Lower leg skin (tissue), 4 donors: ENCODE data around the gene MAPT. TPM values are rescaled to one million over a fixed set of nuclear protein-coding genes. Genes with fewer than 3 reads are reported as not detected.

ENCODE experiments used
- DNase-seq, 2 donors: peaks; one replicate each; pipeline ENCODE4 v3.0.0-alpha.2; 2019; ENCODE audit warnings: low spot score in 2 of 2
- H3K4me3 ChIP-seq: fragments of 200-600 bp; sonication (generic); 2 replicates; pipeline ENCODE4 v1.5.1; 2017; ENCODE audit warnings: mild to moderate bottlenecking, low read depth; ENCODE audit not compliant: poor library complexity, severe bottlenecking
- CTCF ChIP-seq, 3 donors: fragments of 450-650 bp; IDR thresholded peaks; one replicate each; pipeline ENCODE4 v1.5.1; 2016; ENCODE audit warnings: antibody characterized with exemption in 3 of 3, mild to moderate bottlenecking in 3 of 3, moderate library complexity in 2 of 3
- POLR2A ChIP-seq, 2 donors: fragments of 450-650 bp; IDR thresholded peaks; one replicate each; pipeline ENCODE4 v1.6.1; 2016 to 2017; ENCODE audit warnings: antibody characterized with exemption in 2 of 2, mild to moderate bottlenecking in 1 of 2, moderate library complexity in 1 of 2
- WGBS, 2 donors: methylation state at CpG; one replicate each; pipeline ENCODE4 v1.1.5; 2018; 5-methylcytosine and 5-hydroxymethylcytosine counted together
- intact Hi-C: fragments of 100-400 bp; cut with DNase I; formaldehyde crosslinking; loops from one replicate; pipeline ENCODE4 v1.15.0; 2023; ENCODE audit warnings: low total_unique reads
- total RNA-seq, 4 donors: library from RNA; depleted of rRNA; stranded (reverse); fragments of >200 nt; gene quantifications; one replicate each; pipeline ENCODE4 v1.1.0, GENCODE V29; 2016

MAPT gene
- total RNA-seq, 4 donors from 2014 or later, result 4.1 to 7.6 (median 6.2) TPM

GRCh38 chr17:45963283-45963682 lies 68.9 kb downstream of the MAPT start:
- intact Hi-C loops, result no loop called here
- no peak for TF ChIP-seq CTCF (IDR thresholded peaks at IDR 0.05)
- TF ChIP-seq POLR2A (IDR thresholded peaks at IDR 0.05), result no peak
- no peak overlapping the region for H3K4me3 ChIP-seq
- 79 to 81% methylated on average over 5 of the region's 5 CpGs for WGBS, 2 donors
- no peak for DNase-seq

- no peak overlapping the region for H3K4me3 ChIP-seq
- TF ChIP-seq POLR2A (IDR thresholded peaks at IDR 0.05), result no peak
- no peak for TF ChIP-seq CTCF (IDR thresholded peaks at IDR 0.05)
- intact Hi-C loops, result no loop called here
- WGBS, 2 donors, result 67 to 73% methylated on average over 5 of the region's 5 CpGs
- DNase-seq, result no peak
Measured at GRCh38 chr17:45963889-45964288, 69.5 kb downstream of the MAPT start.

- no peak for DNase-seq
- WGBS, 2 donors, result 92 to 93% methylated on average over 4 of the region's 4 CpGs
- intact Hi-C loops, result loop anchor here (5.0 kb wide), 1 partner anchor 1808 kb away; no protein-coding TSS in a partner anchor
- H3K4me3 ChIP-seq, result no peak overlapping the region
- TF ChIP-seq CTCF (IDR thresholded peaks at IDR 0.05) (no peak), POLR2A (IDR thresholded peaks at IDR 0.05) (no peak)
Measured at GRCh38 chr17:45964634-45965033, 70.3 kb downstream of the MAPT start.

GRCh38 chr17:45965812-45966211 lies 71.5 kb downstream of the MAPT start:
- WGBS, 2 donors, result 37 to 40% methylated on average over 4 of the region's 4 CpGs
- intact Hi-C loops, result loop anchor here (5.0 kb wide), 1 partner anchor 1806 kb away; no protein-coding TSS in a partner anchor
- TF ChIP-seq POLR2A (IDR thresholded peaks at IDR 0.05) (no peak), CTCF (IDR thresholded peaks at IDR 0.05) (no peak)
- no peak overlapping the region for H3K4me3 ChIP-seq
- no peak for DNase-seq

- H3K4me3 ChIP-seq, result no peak overlapping the region
- no peak for DNase-seq
- 38 to 39% methylated on average over 2 of the region's 2 CpGs for WGBS, 2 donors
- TF ChIP-seq POLR2A (IDR thresholded peaks at IDR 0.05), result no peak
- no peak for TF ChIP-seq CTCF (IDR thresholded peaks at IDR 0.05)
- intact Hi-C loops, result loop anchor here (5.0 kb wide), 1 partner anchor 1806 kb away; no protein-coding TSS in a partner anchor
Measured at GRCh38 chr17:45966606-45967280, 72.4 kb downstream of the MAPT start.
